H9 (cell line): ENCODE measurements around the gene SMYD4. TPM values are rescaled to one million over a fixed set of nuclear protein-coding genes. Genes with fewer than 3 reads are reported as not detected.

Experiments used
- DNase-seq: peaks from one replicate; pipeline ENCODE4 v3.0.0-alpha.2; 2017
- H2AFZ ChIP-seq: one replicate; pipeline ENCODE4 v1.6.1; 2013; ENCODE audit warnings: mild to moderate bottlenecking, low read length, control low read depth, moderate library complexity
- H2AK5ac ChIP-seq: 2 replicates; pipeline ENCODE4 v1.6.1; 2013; ENCODE audit warnings: low read length, control low read depth, mixed read lengths; ENCODE audit not compliant: insufficient read length
- H2BK120ac ChIP-seq: one replicate; pipeline ENCODE4 v1.6.1; 2013; ENCODE audit warnings: low read depth, mild to moderate bottlenecking, low read length, control low read depth, inconsistent platforms; ENCODE audit not compliant: poor library complexity, severe bottlenecking
- H2BK12ac ChIP-seq: 2 replicates; pipeline ENCODE4 v1.6.1; 2013; ENCODE audit warnings: low read length, control low read depth, mixed read lengths, low read depth; ENCODE audit not compliant: insufficient read length
- H2BK15ac ChIP-seq: 2 replicates; pipeline ENCODE4 v1.6.1; 2013; ENCODE audit warnings: low read depth, low read length, control low read depth
- H2BK20ac ChIP-seq: one replicate; pipeline ENCODE4 v1.6.1; 2013; ENCODE audit warnings: low read depth, mild to moderate bottlenecking, low read length, control low read depth, inconsistent platforms; ENCODE audit not compliant: poor library complexity, severe bottlenecking
- H2BK5ac ChIP-seq: 2 replicates; pipeline ENCODE4 v1.6.1; 2013; ENCODE audit warnings: low read length, control low read depth, mixed read lengths; ENCODE audit not compliant: insufficient read length
- H3K14ac ChIP-seq: 2 replicates; pipeline ENCODE4 v1.6.1; 2013; ENCODE audit warnings: low read length, control low read depth; ENCODE audit not compliant: insufficient read depth
- H3K18ac ChIP-seq: 2 replicates; pipeline ENCODE4 v1.6.1; 2013; ENCODE audit warnings: low read depth, mild to moderate bottlenecking, mixed read lengths, low read length, control low read depth; ENCODE audit not compliant: insufficient read length
- H3K23ac ChIP-seq: 2 replicates; pipeline ENCODE4 v1.6.1; 2013; ENCODE audit warnings: low read length, control low read depth, mixed read lengths, low read depth; ENCODE audit not compliant: insufficient read length
- H3K23me2 ChIP-seq: 2 replicates; pipeline ENCODE4 v1.6.1; 2013; ENCODE audit warnings: low read depth, mild to moderate bottlenecking, mixed read lengths, low read length, control low read depth; ENCODE audit not compliant: insufficient read length, poor library complexity, severe bottlenecking
- H3K27ac ChIP-seq: 2 replicates; pipeline ENCODE4 v1.5.1; 2013; ENCODE audit warnings: low read length, control low read depth, mixed read lengths, low read depth; ENCODE audit not compliant: insufficient read length
- H3K27me3 ChIP-seq: 2 replicates; pipeline ENCODE4 v1.6.1; 2013; ENCODE audit warnings: low read length, control low read depth, inconsistent platforms; ENCODE audit not compliant: insufficient read depth
- H3K4ac ChIP-seq: 2 replicates; pipeline ENCODE4 v1.6.1; 2013; ENCODE audit warnings: low read depth, mild to moderate bottlenecking, control low read depth, inconsistent platforms, low read length, moderate library complexity
- H3K4me1 ChIP-seq: 2 replicates; pipeline ENCODE4 v1.6.1; 2013; ENCODE audit warnings: low read length, control low read depth, inconsistent platforms; ENCODE audit not compliant: insufficient read depth
- H3K4me2 ChIP-seq: 2 replicates; pipeline ENCODE4 v1.6.1; 2013; ENCODE audit warnings: low read length, control low read depth, mixed read lengths; ENCODE audit not compliant: insufficient read length, insufficient read depth
- H3K56ac ChIP-seq: 2 replicates; pipeline ENCODE4 v1.6.1; 2013; ENCODE audit warnings: low read depth, mild to moderate bottlenecking, mixed read lengths, low read length, control low read depth; ENCODE audit not compliant: insufficient read length
- H3K79me1 ChIP-seq: 2 replicates; pipeline ENCODE4 v1.6.1; 2013; ENCODE audit warnings: low read depth, mild to moderate bottlenecking, moderate library complexity, low read length, control low read depth, inconsistent platforms; ENCODE audit not compliant: insufficient read depth, poor library complexity, severe bottlenecking
- H3K79me2 ChIP-seq: 2 replicates; pipeline ENCODE4 v1.6.1; 2013; ENCODE audit warnings: low read length, control low read depth, inconsistent platforms; ENCODE audit not compliant: insufficient read depth
- H3K9ac ChIP-seq: 2 replicates; pipeline ENCODE4 v1.6.1; 2013; ENCODE audit warnings: low read length, control low read depth, mixed read lengths; ENCODE audit not compliant: insufficient read length; ENCODE audit errors: extremely low read depth
- H3K9me3 ChIP-seq: one replicate; pipeline ENCODE4 v1.6.1; 2013; ENCODE audit warnings: low read depth, low read length, inconsistent platforms; ENCODE audit not compliant: control insufficient read depth
- H3T11ph ChIP-seq: one replicate; pipeline ENCODE4 v1.6.1; 2013; ENCODE audit warnings: mild to moderate bottlenecking, low read length, control low read depth, inconsistent platforms
- H4K20me1 ChIP-seq: one replicate; pipeline ENCODE4 v1.6.1; 2013; ENCODE audit not compliant: control insufficient read depth, insufficient read length, insufficient read depth
- H4K5ac ChIP-seq: 2 replicates; pipeline ENCODE4 v1.6.1; 2013; ENCODE audit warnings: low read depth, mild to moderate bottlenecking, mixed read lengths, low read length, control low read depth; ENCODE audit not compliant: insufficient read length
- H4K8ac ChIP-seq: replicated peaks from 2 replicates; pipeline ENCODE4 v1.6.1; 2013; ENCODE audit warnings: low read length, control low read depth, mixed read lengths, low read depth; ENCODE audit not compliant: insufficient read length
- H4K91ac ChIP-seq: 2 replicates; pipeline ENCODE4 v1.6.1; 2013; ENCODE audit warnings: low read depth, mild to moderate bottlenecking, moderate library complexity, mixed read lengths, low read length, control low read depth; ENCODE audit not compliant: insufficient read length
- H3K27ac Mint-ChIP-seq, 3 experiments: 2 replicates in 2 of 3; 3 replicates in 1 of 3; pipeline ENCODE4 v1.8.0; 2020 to 2021; ENCODE audit warnings: mixed read lengths in 3 of 3, mild to moderate bottlenecking in 1 of 3, moderate library complexity in 1 of 3
- H3K27me3 Mint-ChIP-seq: 2 replicates; pipeline ENCODE4 v1.8.0; 2021; ENCODE audit warnings: low read depth, mild to moderate bottlenecking, moderate library complexity, mixed read lengths
- H3K36me3 Mint-ChIP-seq, 3 experiments: 2 replicates in 2 of 3; 3 replicates in 1 of 3; pipeline ENCODE4 v1.8.0; 2020 to 2021; ENCODE audit warnings: low read depth in 3 of 3, mixed read lengths in 3 of 3; ENCODE audit not compliant: insufficient read depth in 1 of 3
- H3K4me1 Mint-ChIP-seq, 2 experiments: 2 replicates each; pipeline ENCODE4 v1.8.0; 2020; ENCODE audit warnings: mixed read lengths in 2 of 2
- H3K4me3 Mint-ChIP-seq, 2 experiments: 2 replicates in 1 of 2; 3 replicates in 1 of 2; pipeline ENCODE4 v1.8.0; 2020 to 2021; ENCODE audit warnings: mild to moderate bottlenecking in 2 of 2, mixed read lengths in 2 of 2, moderate library complexity in 1 of 2
- H3K9me3 Mint-ChIP-seq, 2 experiments: 2 replicates in 1 of 2; 3 replicates in 1 of 2; pipeline ENCODE4 v1.8.0; 2020; ENCODE audit warnings: mild to moderate bottlenecking in 2 of 2, mixed read lengths in 2 of 2, moderate library complexity in 1 of 2
- WGBS: extraction: QIAGEN DNeasy Blood & Tissue Kit; methylation state at CpG from one replicate; pipeline ENCODE4 v1.1.7; 2013; ENCODE audit warnings: missing lambda C conversion rate, low lambda C conversion rate, mixed read lengths; ENCODE audit not compliant: insufficient read length; ENCODE audit errors: extremely low coverage; 5-methylcytosine and 5-hydroxymethylcytosine counted together
- total RNA-seq: library from RNA; stranded (reverse); gene quantifications from 2 replicates; pipeline ENCODE4 v1.2.1, GENCODE V29; 2021
- TF ChIP-seq, protein P1 (sequence below): fragments of 200-600 bp; sonication (generic); conservative IDR thresholded peaks from 3 replicates; pipeline ENCODE4 v1.8.0; 2021; ENCODE audit warnings: antibody characterized with exemption, mild to moderate bottlenecking

SMYD4 gene
- total RNA-seq, 1 experiment from 2014 or later, result 28.8 TPM

DNA sequence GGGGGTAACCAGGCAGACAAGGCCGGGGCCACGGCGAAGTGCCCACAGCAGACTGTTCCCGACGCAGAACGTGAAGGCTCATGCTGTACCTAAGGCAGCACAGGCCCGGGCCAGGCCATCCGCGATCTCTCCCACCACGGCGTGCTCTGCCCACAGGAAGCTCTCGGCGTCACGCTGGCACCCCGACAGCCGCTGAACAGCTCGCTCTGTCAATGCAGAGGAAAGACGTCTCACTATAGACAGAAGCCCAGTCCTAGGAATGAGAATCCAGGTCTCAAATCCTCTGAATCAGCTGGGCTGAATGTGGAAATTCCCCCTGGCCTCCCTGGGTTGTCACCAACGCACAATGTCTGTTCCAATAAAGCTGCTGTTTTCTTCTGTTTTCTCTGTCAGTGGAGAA, 46.4 kb downstream of the SMYD4 start:
- H3K23ac ChIP-seq, result no peak overlapping the region

More for the DNA sequence above, 46.4 kb downstream of the SMYD4 start:
- Histone ChIP-seq H3K27ac (no peak overlapping the region), H3K56ac (no peak overlapping the region), H3K4ac (no peak overlapping the region), H3K4me1 (no peaks in the 10 kb centered on the region), H4K5ac (no peak overlapping the region), H2BK120ac (no peak overlapping the region), H3K79me2 (no peaks in the 10 kb centered on the region), H3K18ac (no peak overlapping the region), H2BK12ac (no peak overlapping the region), H3K9ac (no peak overlapping the region), H4K20me1 (no peaks in the 10 kb centered on the region), H3K9me3 (no peaks in the 10 kb centered on the region), H4K91ac (no peak overlapping the region), H3T11ph (no peak overlapping the region), H3K79me1 (no peaks in the 10 kb centered on the region), H2BK20ac (no peak overlapping the region), H2AFZ (no peak overlapping the region), H2BK5ac (no peak overlapping the region), H3K14ac (no peak overlapping the region), H2AK5ac (no peak overlapping the region), H4K8ac (no peak overlapping the region), H2BK15ac (no peak overlapping the region), H3K27me3 (no peaks in the 10 kb centered on the region), H3K23me2 (no peaks in the 10 kb centered on the region), H3K4me2 (no peak overlapping the region)
- no peak for DNase-seq
- Mint-ChIP-seq H3K4me1 (no peaks in the 10 kb centered on the region), H3K36me3 (peaks cover 31 to 77% (median 73%) of the 10 kb centered on the region in 3 experiments; a peak in 6 of 7 replicates), H3K27ac (peak overlapping the region; percentile 2 to 82 (median 44); a peak in 4 of 7 replicates), H3K4me3 (no peak overlapping the region), H3K9me3 (no peaks in the 10 kb centered on the region), H3K27me3 (no peaks in the 10 kb centered on the region)
- WGBS, result no CpG with 5 or more reads among the region's 19 CpGs
- TF ChIP-seq, protein P1, sequence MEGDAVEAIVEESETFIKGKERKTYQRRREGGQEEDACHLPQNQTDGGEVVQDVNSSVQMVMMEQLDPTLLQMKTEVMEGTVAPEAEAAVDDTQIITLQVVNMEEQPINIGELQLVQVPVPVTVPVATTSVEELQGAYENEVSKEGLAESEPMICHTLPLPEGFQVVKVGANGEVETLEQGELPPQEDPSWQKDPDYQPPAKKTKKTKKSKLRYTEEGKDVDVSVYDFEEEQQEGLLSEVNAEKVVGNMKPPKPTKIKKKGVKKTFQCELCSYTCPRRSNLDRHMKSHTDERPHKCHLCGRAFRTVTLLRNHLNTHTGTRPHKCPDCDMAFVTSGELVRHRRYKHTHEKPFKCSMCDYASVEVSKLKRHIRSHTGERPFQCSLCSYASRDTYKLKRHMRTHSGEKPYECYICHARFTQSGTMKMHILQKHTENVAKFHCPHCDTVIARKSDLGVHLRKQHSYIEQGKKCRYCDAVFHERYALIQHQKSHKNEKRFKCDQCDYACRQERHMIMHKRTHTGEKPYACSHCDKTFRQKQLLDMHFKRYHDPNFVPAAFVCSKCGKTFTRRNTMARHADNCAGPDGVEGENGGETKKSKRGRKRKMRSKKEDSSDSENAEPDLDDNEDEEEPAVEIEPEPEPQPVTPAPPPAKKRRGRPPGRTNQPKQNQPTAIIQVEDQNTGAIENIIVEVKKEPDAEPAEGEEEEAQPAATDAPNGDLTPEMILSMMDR, result no peak
